Stimulated activated CD4-positive, alpha-beta T cell treated with anti-CD3 and anti-CD28 coated beads, Interleukin-15, amount 100 ng/mL, for 1 hour (primary cell): ENCODE measurements around the gene RUNX2.
"Not testable (repeated sequence)": the region's sequence is repeated elsewhere in the genome, so short reads cannot be mapped to it uniquely, and the experiment has no call there.

Experiments
- DNase-seq, 2 donors: peaks; one replicate each; pipeline ENCODE4 v3.0.0-alpha.2; 2020; ENCODE audit warnings: low read depth in 1 of 2, low spot score in 1 of 2

RUNX2 gene

DNA sequence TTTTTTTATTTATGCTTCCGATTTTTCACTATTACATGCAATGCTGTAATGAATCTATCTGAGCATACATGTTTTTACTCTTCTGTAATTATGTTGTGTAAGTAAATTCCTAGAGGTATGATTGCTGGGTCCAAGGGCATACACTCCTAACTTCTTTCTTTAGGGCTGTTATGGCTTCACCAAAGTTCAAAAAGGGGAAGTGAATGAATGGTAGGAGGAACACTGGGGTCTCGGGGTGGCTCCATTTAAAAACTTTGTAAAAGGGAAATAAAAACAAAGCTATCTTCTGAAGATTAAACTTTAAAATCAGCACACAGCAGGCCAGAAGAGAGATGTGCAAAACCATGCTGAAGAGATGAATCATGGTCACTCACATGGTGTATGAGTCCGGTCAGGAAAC, 338.7 kb downstream of the RUNX2 start:
- no peak for DNase-seq

DNA sequence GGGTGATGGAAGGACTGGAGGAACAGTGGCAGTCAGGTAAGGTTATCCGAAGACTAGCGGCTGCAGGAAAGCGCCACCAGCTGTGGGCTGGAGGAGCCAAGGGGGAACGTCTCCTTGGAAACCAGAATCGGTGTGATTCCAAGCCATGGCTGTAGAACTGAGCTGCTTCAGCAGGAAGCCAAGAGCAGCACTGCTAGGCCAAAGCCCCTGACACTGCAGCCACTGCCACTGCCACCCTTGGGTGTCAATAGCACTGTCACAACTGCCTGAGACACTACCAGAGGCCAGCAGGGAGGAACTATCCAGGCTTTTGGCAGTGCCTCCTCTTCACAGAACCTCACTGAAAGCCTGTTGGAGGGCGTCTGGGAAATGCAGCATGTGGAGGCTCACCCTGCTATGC, 339.2 kb downstream of the RUNX2 start:
- DNase-seq = no peak

DNA sequence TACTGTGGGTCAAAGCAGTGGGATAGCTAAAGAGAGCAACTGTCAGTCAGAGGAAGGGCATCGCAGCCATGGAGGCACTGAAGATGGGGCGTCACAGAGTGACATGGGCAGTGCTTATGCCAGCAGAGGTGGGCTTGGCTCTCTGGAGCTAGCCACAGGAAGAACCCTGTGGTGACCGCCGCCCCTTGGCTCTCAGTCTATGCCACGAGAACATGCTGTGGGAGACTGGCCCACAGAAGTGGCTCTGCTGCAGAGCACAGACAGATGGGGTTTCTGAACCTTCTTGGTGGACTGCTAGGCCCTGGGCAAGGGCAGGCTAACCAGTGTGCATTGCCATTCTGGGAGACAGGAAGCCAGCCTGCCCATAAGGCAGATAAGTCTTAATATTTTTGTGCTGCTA, 339.6 kb downstream of the RUNX2 start:
- no peak for DNase-seq

DNA sequence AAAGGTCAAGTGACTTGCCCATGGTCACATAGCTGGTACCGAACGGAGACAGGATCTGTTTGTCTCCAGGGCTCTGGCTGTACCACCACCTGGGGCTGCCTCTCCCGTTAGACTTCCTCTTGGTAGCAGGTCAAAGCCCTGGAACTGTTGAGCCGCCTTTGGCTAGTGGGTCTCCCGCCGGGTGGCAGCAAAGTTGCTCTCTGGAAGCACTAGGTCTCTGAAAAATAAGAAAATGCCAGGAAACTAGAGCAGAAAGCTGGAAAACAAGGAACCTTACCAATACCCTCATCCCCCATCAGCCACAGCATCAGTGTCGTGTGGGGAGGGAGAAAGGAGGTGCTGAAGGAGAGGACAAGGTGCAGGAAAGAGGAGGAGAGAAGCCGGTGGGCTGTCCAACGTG, 340.6 kb downstream of the RUNX2 start:
- no peak for DNase-seq

DNA sequence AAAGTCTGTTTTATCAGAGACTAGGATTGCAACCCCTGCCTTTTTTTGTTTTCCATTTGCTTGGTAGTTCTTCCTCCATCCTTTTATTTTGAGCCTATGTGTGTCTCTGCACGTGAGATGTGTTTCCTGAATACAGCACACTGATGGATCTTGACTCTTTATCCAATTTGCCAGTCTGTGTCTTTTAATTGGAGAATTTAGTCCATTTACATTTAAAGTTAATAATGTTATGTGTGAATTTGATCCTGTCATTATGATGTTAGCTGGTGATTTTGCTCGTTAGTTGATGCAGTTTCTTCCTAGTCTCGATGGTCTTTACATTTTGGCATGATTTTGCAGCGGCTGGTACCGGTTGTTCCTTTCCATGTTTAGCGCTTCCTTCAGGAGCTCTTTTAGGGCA, 345.0 kb downstream of the RUNX2 start:
- not testable (repeated sequence) for DNase-seq

DNA sequence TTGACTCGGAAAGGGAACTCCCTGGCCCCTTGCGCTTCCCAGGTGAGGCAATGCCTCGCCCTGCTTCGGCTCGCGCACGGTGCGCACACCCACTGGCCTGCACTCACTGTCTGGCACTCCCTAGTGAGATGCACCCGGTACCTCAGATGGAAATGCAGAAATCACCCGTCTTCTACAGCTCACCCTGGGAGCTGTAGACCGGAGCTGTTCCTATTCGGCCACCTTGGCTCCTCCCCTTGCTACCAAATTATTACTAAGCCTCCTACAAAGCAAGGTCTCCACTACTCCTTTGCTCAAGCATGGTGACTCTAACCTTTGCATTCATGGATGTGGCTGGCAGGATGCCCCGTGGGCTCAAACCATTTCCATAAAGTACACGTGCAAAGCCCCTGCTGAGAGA, 347.0 kb downstream of the RUNX2 start:
- DNase-seq = not testable (repeated sequence)

DNA sequence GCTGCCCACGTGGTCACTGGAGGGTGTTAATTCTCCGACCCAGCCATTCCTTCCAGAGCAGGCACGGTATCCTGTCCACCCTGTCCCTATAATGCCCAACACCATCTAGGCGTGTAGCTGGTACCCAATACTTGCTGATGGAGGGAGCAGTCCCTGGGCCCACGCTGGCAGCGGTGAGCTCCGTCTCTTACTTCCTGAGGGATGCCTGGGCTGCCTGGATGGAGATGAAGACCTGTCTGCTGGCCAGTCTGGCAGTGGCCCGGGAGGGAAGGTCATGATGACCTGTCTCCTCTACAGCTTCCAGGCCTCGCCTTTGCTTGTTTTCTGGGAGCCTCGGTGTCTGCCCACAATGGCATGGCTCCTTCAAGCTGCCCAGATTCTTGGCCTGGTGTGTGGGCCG, 347.5 kb downstream of the RUNX2 start:
- no peak for DNase-seq

DNA sequence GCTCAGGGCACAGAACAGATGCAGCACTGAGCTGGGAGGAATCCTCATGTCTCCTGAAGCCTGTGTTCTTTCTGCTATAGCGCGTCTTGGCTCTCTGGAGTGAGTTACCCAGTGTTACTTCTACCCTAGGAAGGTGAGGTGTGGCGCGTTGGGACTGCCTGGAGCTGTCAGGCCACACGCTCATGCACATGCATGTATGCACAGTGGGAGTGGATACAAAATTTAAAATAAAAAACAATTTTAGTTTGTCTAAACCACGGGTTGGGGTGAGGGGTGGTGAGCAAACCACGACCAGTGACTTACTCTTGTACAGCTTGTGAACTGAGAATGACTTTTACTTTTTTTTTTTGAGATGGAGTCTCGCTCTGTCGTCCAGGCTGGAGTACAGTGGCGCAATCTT, 348.2 kb downstream of the RUNX2 start:
- DNase-seq = no peak

DNA sequence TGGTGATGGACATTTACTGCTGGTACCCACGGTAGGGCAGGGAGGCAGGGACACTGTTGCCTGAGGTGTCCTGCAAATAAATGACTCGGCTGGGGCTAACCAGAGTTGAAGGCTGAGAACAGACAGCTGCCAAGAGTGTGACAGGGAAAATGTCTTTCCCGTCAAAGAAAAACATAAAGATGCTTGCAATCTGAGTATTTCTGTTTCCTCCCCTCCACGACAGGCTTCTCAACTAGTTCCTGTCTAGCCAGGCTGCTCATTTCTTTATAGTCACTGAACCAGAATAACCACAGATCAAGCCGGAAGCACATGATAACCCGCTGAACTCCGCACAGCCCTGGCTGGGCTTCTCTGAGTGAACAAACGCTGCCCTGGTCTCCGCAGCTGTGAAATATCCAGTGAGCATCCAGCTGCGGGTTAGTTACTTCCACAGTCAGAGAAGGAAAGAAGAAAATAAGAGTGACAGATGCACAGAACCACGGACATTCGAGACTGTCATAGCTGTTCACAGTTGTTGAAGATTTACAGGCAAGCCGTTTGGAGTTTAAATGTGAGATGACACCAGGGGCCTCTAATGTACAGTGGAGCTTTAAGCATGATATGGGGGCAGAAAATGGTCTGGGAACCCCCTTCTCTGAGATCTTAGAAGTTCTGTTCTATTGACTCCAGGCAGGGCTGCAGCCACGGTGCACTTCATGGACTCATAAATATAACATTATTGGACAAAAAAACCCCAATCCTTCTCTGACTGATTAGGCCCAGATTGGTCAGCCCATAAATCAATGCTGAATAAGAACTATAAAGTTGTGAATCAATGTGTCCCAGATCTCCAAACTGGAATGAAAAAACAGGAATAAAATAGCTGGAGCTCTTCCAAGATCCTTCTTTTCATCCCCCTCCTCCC, 349.5 kb downstream of the RUNX2 start:
- peak in 1 of 2 donors; percentile 9 for DNase-seq

DNA sequence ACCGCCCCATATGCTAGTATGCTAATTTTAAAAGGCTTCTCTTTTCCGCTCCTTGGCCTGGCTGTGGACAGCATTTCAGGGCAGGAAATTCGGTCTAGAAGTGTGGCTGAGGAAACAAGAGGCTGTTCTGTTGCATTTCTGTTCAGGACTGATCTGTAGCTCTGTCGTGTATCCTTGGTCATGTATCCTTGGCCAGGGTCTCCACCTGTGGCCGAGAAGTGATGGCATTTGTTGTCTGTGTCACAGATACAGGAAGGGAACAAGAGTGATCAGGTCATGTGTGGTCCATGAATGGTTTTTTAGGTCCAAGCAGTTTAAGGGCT, 350.1 kb downstream of the RUNX2 start:
- DNase-seq = no peak

DNA sequence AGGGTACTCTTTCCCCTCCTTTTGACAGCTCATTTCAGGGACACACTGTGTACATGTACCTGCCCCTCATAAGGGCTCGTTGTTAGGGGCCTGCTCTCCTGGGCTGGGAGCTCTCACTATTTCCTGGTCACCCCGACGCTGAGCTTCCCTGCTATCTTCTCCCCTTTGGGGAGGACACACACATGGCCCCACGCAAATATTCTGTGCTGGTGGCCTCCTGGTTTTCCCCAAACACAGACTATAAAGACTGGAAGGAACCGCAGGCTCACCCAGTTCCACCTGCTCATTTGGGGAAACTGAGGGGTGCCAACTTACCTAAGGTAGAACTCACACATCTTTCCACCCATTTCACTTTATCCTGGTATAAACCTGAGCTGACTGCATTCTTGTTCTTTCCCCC, 351.0 kb downstream of the RUNX2 start:
- no peak for DNase-seq

DNA sequence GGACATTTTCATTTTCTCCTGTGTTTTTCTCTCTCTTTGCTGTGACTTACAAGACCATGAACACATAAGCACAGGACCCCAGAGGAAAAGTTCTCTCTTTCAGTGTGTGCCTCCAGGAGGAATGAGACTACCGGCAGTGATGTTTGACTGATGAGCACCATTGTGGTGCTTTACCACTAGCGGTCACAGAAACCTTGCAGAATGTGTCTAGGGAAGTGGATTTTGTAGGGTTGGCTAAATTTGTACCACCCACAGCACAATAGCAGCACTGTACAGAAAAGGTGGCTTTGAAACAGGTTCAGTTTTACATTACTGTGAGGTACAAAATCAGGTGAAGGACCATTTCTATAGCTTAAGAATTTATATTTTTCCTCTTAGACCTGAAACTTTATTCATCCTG, 351.5 kb downstream of the RUNX2 start:
- no peak for DNase-seq

DNA sequence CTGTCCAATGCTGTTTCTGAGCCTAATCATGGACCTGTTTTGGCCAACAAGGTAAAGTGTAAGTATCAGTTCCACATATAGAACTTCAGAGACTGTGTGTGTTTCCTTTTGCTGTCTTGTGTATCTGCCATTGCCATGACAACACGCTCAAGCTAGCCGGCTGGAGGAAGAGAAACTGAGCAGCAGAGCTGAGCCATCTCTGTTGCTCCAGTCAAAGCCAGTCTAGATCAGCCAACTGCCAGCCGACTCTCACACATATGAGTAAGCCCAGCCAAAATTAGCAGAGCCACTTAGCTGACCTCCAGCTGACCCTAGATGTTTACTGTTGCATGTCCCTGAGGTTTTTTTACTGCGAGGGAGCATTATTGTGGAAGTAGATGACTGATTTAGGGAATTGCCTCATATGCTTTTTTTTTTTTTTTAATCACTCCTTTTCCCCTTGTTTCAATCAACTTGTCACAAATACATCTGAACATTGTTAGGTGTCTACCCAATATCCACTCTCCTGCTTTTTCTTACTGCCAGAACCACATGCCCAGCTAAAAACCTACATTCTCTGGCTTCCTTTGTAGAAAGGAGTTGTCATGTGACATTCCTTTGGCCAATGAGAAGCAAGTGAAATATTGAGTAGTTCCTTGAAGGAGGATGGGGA, 353.9 kb downstream of the RUNX2 start:
- DNase-seq = no peak

DNA sequence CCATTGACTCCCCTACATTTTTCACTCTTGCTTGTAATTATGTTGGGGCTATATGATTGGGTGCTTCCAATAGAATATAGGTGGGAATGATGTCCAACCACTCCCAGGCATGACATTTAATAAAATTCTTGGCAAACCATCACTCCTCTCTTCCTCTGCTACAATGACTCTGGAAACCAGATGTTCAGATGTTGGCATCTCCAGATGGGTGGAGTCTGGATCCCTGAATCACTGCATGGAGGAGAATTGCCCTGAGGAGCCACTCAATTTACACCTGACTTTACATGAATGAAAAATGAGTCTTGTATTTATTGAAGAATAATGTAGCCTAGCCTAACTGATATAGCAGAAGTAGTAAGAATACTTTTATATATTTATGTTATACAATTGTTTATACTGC, 356.3 kb downstream of the RUNX2 start:
- DNase-seq = no peak

DNA sequence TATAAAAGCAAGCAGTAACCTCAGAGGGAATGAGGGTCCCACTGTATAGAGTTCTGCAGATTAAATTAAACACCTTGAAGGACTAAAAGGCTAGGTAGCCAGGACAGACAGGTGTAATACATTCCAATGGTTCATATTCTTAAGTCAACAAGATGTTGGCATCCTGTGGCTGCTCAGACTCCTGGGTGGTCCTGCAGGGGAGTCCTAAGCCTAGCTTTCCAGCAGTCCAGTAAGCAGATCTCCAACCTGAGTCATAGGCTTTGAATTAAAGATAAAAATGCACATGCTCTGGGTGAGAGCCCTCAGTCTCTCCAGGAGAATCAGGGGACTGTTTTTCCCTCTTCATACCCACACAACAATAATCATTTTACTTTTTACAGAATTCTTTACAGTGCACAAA, 356.9 kb downstream of the RUNX2 start:
- no peak for DNase-seq

DNA sequence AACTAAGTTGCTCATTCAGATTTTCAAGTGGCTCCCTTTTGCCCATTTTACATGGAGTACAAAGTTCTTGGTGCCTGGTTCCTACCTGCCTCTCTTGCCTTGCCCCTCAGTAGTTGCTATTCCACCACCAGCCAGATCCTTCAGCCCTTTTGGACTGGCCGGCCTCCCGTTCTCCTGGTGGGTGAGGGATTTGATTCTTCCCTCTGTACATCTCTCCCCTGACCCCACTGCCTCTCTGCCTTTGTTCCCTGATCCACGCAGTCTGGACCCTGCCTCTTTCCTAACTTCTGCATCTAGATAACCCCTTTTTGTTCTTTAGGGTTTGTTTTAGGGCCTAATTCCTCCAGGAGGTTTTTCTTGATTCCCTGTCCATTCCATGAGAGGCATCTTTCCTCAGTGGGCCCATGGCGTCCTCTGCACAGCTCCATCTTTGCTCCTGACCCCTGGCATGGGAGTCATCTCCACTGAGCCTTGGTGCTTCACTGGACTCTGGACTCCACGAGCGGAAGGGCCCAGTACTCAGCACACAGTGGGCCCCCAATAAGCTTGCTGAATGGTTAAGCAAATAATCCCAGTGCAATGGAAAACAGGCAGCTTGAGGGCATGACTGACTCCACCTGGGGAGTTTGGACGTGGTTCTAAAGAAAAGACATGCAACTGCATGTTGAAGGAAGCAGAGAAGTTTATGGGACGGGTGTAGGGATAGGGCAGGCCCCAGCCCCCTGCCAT, 358.9 kb downstream of the RUNX2 start:
- DNase-seq = no peak

DNA sequence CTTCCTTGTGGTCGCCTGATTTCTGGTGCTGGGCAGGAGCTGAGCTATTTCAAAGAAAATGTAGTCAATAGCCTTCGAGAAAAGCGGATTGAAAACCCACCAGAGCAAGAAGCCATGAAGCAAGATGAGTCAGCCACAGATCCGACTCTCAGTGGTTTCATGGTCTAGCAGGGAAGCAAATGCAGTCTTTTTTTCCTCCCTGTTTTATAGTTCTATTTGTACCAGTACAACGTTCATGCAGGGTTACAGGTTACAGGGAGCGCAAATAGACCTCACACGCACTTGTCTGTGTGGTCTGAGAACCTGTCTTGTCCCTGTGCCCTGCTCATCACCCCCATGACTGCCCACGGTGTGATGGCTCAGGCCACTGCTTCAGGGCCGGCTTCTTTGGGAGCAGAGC, 359.4 kb downstream of the RUNX2 start:
- no peak for DNase-seq

DNA sequence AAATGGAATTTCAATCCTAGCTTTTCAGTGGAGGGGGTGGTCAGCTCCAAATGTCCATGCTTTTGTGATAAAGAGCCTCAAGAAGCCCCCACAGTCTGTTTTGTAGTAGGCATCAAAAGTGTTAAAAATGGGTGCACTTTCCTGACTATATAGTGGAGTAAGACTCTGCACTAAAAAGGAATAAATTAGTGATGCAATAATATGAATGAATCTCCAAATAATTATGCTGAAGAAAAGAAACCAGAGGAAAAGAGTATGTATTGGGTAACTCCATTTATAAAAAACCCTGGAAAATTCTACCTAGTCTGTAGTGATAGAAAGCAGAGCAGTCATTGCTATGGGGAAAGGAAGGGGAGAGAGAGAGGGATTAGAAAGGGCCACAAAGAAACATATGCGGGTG, 360.1 kb downstream of the RUNX2 start:
- DNase-seq = no peak

DNA sequence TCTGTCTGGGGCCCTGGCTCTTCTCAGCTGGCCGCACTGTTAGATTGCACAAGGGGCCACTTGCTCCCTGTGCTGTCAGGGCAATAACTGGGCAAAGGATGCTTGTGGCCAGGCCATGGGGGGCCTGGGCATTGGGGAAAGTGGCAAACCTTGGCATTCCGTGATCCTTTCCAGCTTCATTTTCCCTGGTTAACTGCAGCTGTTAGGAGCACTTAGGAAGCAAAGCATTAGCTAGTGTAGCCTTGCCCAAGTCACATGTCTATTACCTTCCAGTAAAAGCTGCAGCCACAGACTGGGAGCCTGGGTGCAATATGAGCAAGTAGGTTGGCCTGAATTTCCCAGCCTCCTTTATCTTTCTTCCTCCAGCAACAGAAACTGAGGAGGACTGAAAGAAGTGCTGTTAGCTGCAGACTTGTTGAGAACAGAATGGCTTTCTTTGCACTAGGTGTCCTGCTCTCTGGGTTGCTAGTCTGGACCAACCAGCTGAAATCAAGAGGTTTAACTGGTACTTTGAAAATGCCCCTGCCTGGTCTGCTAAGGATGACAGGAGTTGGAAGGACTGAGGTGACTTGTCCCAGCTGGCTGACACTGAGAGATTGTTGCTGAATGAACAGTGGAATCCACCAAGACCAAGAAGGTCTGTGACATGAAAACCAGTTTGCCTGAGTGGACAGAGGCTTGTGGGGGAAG, 361.9 kb downstream of the RUNX2 start:
- DNase-seq = no peak

DNA sequence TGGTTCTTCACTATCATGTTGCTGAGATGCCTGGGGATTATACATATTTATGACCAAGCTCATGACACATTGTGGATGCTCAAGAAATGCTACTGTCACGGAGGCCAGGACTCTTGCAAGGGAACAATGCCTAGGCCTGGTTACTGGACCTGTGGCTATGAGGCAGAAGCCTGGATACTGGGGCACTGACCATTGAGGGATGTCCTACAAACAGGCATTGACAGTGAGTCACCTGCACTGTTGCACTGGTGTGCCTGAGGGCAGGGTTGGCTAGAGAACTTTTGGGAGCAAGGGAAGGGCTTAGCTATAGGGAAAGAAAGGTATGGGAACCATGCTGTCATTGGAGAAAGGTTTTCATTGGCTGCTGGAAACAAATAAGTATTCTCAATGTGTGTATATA, 362.7 kb downstream of the RUNX2 start:
- no peak for DNase-seq

DNA sequence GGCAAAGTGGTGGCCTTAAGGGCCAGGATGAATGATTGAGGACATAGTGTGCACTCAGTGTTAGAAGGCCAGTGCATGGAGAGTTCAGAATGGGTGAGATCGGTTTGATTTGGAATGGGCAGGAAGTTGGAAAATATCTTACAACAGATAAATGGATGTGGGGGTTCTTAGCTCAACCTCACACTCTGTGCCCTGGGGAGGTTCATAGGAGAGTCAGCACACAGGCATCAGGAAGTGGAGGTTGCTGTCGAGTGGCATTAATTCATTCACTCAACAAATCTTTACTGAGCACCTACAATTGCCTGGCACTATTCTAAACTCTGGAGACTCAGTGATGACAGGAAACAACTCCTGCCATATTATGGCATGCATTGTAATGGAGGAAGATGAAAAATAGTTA, 363.3 kb downstream of the RUNX2 start:
- DNase-seq = no peak

DNA sequence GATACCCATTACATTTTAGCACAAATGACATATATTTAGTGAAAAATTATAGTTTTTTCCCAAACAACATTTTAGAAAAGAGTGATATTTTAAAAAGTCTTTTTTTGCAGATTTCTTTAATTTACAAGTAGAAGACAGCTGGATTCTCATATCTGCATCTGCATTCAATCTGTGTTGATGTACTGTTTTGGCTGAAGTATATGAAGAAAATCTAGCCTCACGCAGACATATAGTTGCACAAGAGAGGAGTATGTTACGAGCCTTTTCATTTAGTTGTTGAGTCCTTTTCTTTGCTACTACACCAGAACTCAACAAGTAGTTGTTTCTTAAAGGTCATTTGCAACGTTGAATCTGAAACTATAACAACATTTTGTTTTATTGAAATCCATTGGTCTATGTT, 363.9 kb downstream of the RUNX2 start:
- no peak for DNase-seq
